Activated T-helper 9 cell treated with anti-CD3 and anti-CD28 coated beads, Interleukin-2, amount 50 U/mL, for 16 hours (primary cell): Measurements from ENCODE around the gene CAPZB.

Source experiments
- DNase-seq: peaks from one replicate; pipeline ENCODE4 v3.0.0-alpha.2; 2020; ENCODE audit warnings: low read depth

The CAPZB gene

GRCh38 chr1:19345391-19345790, 139.9 kb downstream of the CAPZB start:
- no peak for DNase-seq

GRCh38 chr1:19344831-19345230, 140.5 kb downstream of the CAPZB start:
- DNase-seq: no peak

- DNase-seq: peak; percentile 12
These were observed 140.9 kb downstream of the CAPZB start for GRCh38 chr1:19344372-19344810.

GRCh38 chr1:19343617-19344350, 141.6 kb downstream of the CAPZB start:
- DNase-seq: no peak

GRCh38 chr1:19342894-19343616, 142.3 kb downstream of the CAPZB start:
- no peak for DNase-seq

GRCh38 chr1:19342062-19342750, 143.1 kb downstream of the CAPZB start:
- no peak for DNase-seq

GRCh38 chr1:19341201-19342061, 143.9 kb downstream of the CAPZB start:
- peak; percentile 68 for DNase-seq

GRCh38 chr1:19340387-19340937, 144.9 kb downstream of the CAPZB start:
- DNase-seq: no peak

GRCh38 chr1:19339214-19339861, 146.0 kb downstream of the CAPZB start:
- no peak for DNase-seq

- no peak for DNase-seq
These were observed 147.0 kb downstream of the CAPZB start for GRCh38 chr1:19338323-19338762.

- no peak for DNase-seq
These were observed 148.1 kb downstream of the CAPZB start for GRCh38 chr1:19337289-19337688.

GRCh38 chr1:19336543-19336942, 148.8 kb downstream of the CAPZB start:
- peak; percentile 25 for DNase-seq

- DNase-seq: no peak
These were observed 151.6 kb downstream of the CAPZB start for GRCh38 chr1:19333587-19334354.

GRCh38 chr1:19332832-19333231, 152.5 kb downstream of the CAPZB start:
- DNase-seq: no peak

GRCh38 chr1:19331262-19331878, 154.0 kb downstream of the CAPZB start:
- no peak for DNase-seq

GRCh38 chr1:19330449-19331135, 154.7 kb downstream of the CAPZB start:
- DNase-seq: no peak

GRCh38 chr1:19329611-19330010, 155.7 kb downstream of the CAPZB start:
- DNase-seq: no peak

- no peak for DNase-seq
These were observed 156.2 kb downstream of the CAPZB start for GRCh38 chr1:19329188-19329587.

GRCh38 chr1:19328486-19328885, 156.9 kb downstream of the CAPZB start:
- no peak for DNase-seq
